HEK293 (cell line): ENCODE data around the gene DCTN5.

Experiments
- ZNF169 ChIP-seq: fragments of 450-650 bp; formaldehyde crosslinking; IDR thresholded peaks from 2 replicates; pipeline ENCODE4 v1.5.1; 2016; ENCODE audit warnings: missing biosample characterization, missing genetic modification characterization
- TF ChIP-seq, protein P1 (sequence below): fragments of 450-650 bp; formaldehyde crosslinking; IDR thresholded peaks from 2 replicates; pipeline ENCODE4 v1.5.1; 2016; ENCODE audit warnings: missing biosample characterization, missing genetic modification characterization

GRCh38 chr16:23704772-23705516, 63.7 kb downstream of the DCTN5 start:
- TF ChIP-seq, protein P1, sequence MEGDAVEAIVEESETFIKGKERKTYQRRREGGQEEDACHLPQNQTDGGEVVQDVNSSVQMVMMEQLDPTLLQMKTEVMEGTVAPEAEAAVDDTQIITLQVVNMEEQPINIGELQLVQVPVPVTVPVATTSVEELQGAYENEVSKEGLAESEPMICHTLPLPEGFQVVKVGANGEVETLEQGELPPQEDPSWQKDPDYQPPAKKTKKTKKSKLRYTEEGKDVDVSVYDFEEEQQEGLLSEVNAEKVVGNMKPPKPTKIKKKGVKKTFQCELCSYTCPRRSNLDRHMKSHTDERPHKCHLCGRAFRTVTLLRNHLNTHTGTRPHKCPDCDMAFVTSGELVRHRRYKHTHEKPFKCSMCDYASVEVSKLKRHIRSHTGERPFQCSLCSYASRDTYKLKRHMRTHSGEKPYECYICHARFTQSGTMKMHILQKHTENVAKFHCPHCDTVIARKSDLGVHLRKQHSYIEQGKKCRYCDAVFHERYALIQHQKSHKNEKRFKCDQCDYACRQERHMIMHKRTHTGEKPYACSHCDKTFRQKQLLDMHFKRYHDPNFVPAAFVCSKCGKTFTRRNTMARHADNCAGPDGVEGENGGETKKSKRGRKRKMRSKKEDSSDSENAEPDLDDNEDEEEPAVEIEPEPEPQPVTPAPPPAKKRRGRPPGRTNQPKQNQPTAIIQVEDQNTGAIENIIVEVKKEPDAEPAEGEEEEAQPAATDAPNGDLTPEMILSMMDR (tag by site-specific recombination), result no peak
- TF ChIP-seq ZNF169 (tag by site-specific recombination), result no peak
